Measurements from ENCODE around the gene DHRSX. TPM values are rescaled to one million over a fixed set of nuclear protein-coding genes. Genes with fewer than 3 reads are reported as not detected.
"Not testable (repeated sequence)": the region's sequence is repeated elsewhere in the genome, so short reads cannot be mapped to it uniquely, and the experiment has no call there.

The DHRSX gene
- total and polyA plus RNA-seq, 7 experiments from 2014 or later, result 15.0 to 26.2 (median 17.6) TPM

DNA sequence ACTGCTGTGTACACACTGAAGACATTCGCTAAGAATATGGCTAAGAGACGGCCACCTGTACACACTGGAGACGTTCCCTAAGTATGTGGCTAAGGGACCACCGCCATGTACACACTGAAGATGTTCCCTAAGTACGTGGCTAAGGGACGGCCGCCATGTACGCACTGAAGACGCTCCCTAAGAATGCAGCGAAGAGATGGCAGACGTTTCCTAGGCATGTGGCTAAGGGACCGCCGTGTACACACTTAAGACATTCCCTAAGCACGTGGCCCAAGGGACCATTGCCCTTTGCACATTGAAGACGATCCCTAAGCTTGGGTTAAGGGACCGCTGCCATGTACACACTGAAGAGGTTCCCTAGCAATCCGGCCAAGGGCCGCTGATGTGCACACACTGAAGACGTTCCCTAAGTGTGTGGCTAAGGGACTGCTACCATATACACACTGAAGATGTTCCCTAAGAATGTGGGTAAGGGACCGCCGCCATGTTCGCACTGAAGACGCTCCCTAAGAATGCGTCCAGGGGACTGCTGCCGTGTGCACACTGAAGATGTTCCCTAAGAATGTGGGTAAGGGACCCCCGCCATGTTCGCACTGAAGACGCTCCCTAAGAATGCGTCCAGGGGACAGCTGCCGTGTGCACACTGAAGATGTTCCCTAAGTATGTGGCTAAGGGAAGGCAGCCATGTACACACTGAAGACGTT lies 36.7 kb downstream of the DHRSX start:
- H3K9me3 ChIP-seq (ENCODE audit: control insufficient read depth in 2 of 3, low read length in 3 of 3), result no peaks in the 10 kb centered on the region
- H3K9me3 Mint-ChIP-seq, result peaks cover 0 to 4% (median 0%) of the 10 kb centered on the region in 11 donors
- intact Hi-C loops (cut with micrococcal nuclease), result no loop called here
- no peak for ATAC-seq
- no peak overlapping the region for H3K4me3 Mint-ChIP-seq
- H3K4me1 Mint-ChIP-seq, result peaks cover 0 to 37% (median 11%) of the 10 kb centered on the region in 7 donors
- no peak for DNase-seq
- no peak overlapping the region for H3K27ac Mint-ChIP-seq
- H3K4me3 ChIP-seq (ENCODE audit: low read length), result no peak overlapping the region
- CTCF ChIA-PET, result no interaction called here
- no peaks in the 10 kb centered on the region for H3K4me1 ChIP-seq (ENCODE audit: control insufficient read depth in 2 of 2, insufficient read depth in 2 of 2, low read length in 2 of 2)
- H3K36me3 ChIP-seq (ENCODE audit: control insufficient read depth in 2 of 3, insufficient read depth in 3 of 3, low read length in 3 of 3), result no peaks in the 10 kb centered on the region
- no peaks in the 10 kb centered on the region for H3K27me3 ChIP-seq (ENCODE audit: control insufficient read depth in 2 of 2, insufficient read depth in 2 of 2, low read length in 2 of 2)
- no peaks in the 10 kb centered on the region for H3K27me3 Mint-ChIP-seq
- H3K36me3 Mint-ChIP-seq, result peaks cover 0 to 24% (median 5%) of the 10 kb centered on the region in 5 donors
- POLR2A ChIA-PET, result no interaction called here
- H3K27ac ChIP-seq (ENCODE audit: low read depth, low read length), result no peak overlapping the region

DNA sequence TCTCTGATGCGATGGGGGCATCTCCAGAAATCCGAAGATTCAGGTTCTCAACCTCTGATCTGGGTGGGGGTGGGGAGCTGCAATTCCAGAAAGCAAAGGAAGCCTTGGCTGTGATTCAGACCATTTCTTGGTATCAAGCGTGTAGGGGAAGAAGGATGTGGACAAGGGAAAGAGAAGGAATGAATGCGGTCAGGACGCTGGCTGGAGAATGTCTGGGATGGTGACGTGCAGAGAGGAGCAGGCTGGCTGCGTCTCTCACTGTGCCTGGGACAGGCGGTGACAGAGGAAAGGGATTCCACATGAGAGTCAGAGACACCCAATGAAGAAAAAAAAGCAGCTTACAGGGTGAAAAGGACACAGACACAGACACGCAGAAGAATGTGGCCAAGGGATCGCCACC lies 37.3 kb downstream of the DHRSX start:
- POLR2A ChIA-PET; H3K9me3 Mint-ChIP-seq; H3K27ac ChIP-seq (ENCODE audit: low read depth, low read length); H3K4me1 ChIP-seq (ENCODE audit: control insufficient read depth in 2 of 2, insufficient read depth in 2 of 2, low read length in 2 of 2); DNase-seq; ATAC-seq; H3K27me3 ChIP-seq (ENCODE audit: control insufficient read depth in 2 of 2, insufficient read depth in 2 of 2, low read length in 2 of 2); CTCF ChIA-PET; H3K4me3 Mint-ChIP-seq; H3K36me3 ChIP-seq (ENCODE audit: control insufficient read depth in 2 of 3, insufficient read depth in 3 of 3, low read length in 3 of 3); H3K9me3 ChIP-seq (ENCODE audit: control insufficient read depth in 2 of 3, low read length in 3 of 3); intact Hi-C loops (cut with micrococcal nuclease); H3K27me3 Mint-ChIP-seq; H3K4me3 ChIP-seq (ENCODE audit: low read length): not testable (repeated sequence)
- Mint-ChIP-seq H3K36me3 (peaks cover under 1 to 23% (median 7%) of the 10 kb centered on the region in 5 donors), H3K27ac (peak overlapping the region in 2 of 9 donors; percentile 8 to 14), H3K4me1 (peaks cover 0 to 32% (median 11%) of the 10 kb centered on the region in 7 donors)

DNA sequence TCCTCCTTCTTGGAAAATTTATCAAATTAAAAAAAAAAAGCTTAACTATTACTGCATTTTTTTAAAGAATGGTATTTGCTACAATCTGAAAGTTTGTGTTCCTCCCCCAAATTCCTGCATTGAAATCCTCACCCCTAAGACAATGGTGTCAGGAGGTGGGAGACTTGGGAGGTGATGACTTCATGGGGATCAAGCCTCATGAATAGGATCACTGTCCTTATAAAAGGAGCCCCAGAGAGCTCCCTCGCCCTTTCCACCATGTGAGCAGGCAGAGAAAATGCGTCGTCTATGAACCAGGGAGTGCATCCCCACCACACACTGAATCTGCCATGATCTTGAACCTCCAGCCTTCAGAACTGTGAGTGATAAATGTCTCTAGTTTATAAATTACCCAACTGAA lies 38.0 kb downstream of the DHRSX start:
- ChIA-PET CTCF (no interaction called here), POLR2A (no interaction called here)
- Mint-ChIP-seq H3K4me3 (no peak overlapping the region), H3K36me3 (peaks cover 4 to 21% (median 11%) of the 10 kb centered on the region in 5 donors), H3K27me3 (no peaks in the 10 kb centered on the region), H3K27ac (no peak overlapping the region), H3K4me1 (peaks cover 0 to 26% (median 7%) of the 10 kb centered on the region in 7 donors), H3K9me3 (peaks cover 0 to 5% (median 4%) of the 10 kb centered on the region in 11 donors)
- Histone ChIP-seq H3K4me3 (ENCODE audit: low read length) (no peak overlapping the region), H3K27me3 (ENCODE audit: control insufficient read depth in 2 of 2, insufficient read depth in 2 of 2, low read length in 2 of 2) (no peaks in the 10 kb centered on the region), H3K4me1 (ENCODE audit: control insufficient read depth in 2 of 2, insufficient read depth in 2 of 2, low read length in 2 of 2) (no peaks in the 10 kb centered on the region), H3K27ac (ENCODE audit: low read depth, low read length) (no peak overlapping the region), H3K9me3 (ENCODE audit: control insufficient read depth in 2 of 3, low read length in 3 of 3) (no peaks in the 10 kb centered on the region), H3K36me3 (ENCODE audit: control insufficient read depth in 2 of 3, insufficient read depth in 3 of 3, low read length in 3 of 3) (no peaks in the 10 kb centered on the region)
- DNase-seq, result no peak
- ATAC-seq, result no peak
- intact Hi-C loops (cut with micrococcal nuclease), result no loop called here

DNA sequence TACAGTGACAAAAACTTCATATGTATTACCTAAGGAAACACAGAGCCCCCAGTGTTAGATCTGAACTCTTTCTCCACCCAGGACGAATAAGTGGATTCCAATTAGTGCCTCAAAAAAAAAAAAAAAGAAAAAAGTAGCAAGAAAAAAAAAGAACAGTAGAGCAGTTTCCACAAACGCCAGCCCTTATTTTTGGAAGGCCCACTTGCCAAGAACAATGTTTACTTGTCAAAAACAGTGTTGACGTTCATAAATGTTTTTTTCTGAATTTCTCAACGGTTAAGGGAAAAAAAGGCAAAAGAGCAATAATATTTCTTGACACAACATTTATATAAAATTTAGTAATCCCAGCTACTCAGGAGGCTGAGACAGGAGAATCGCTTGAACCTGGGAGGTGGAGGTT lies 38.7 kb downstream of the DHRSX start:
- Mint-ChIP-seq H3K9me3 (peaks cover 0 to 9% (median 4%) of the 10 kb centered on the region in 11 donors), H3K36me3 (peaks cover 4 to 23% (median 12%) of the 10 kb centered on the region in 5 donors), H3K27ac (no peak overlapping the region), H3K4me1 (peaks cover 0 to 21% (median 6%) of the 10 kb centered on the region in 7 donors), H3K27me3 (no peaks in the 10 kb centered on the region), H3K4me3 (no peak overlapping the region)
- Histone ChIP-seq H3K36me3 (ENCODE audit: control insufficient read depth in 2 of 3, insufficient read depth in 3 of 3, low read length in 3 of 3) (no peaks in the 10 kb centered on the region), H3K4me1 (ENCODE audit: control insufficient read depth in 2 of 2, insufficient read depth in 2 of 2, low read length in 2 of 2) (no peaks in the 10 kb centered on the region), H3K27ac (ENCODE audit: low read depth, low read length) (no peak overlapping the region), H3K4me3 (ENCODE audit: low read length) (no peak overlapping the region), H3K27me3 (ENCODE audit: control insufficient read depth in 2 of 2, insufficient read depth in 2 of 2, low read length in 2 of 2) (no peaks in the 10 kb centered on the region), H3K9me3 (ENCODE audit: control insufficient read depth in 2 of 3, low read length in 3 of 3) (no peaks in the 10 kb centered on the region)
- DNase-seq (no peak), ATAC-seq (no peak)
- POLR2A ChIA-PET, result no interaction called here
- CTCF ChIA-PET, result no interaction called here
- intact Hi-C loops (cut with micrococcal nuclease), result no loop called here

DNA sequence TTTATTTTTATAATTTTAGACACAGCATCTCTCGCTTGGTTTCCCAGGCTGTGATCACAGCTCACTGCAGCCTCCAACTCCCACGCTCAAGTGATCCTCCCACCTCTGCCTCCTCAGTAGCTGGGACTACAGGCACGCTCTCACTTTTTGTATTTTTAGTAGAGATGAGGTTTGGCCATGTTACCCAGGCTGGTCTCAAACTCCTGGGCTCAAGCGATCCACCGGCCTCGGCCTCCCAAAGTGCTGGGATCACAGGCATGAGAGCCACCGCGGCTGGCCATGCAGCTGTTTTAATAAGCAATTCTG lies 39.1 kb downstream of the DHRSX start:
- Histone ChIP-seq H3K9me3 (ENCODE audit: control insufficient read depth in 2 of 3, low read length in 3 of 3) (no peaks in the 10 kb centered on the region), H3K4me1 (ENCODE audit: control insufficient read depth in 2 of 2, insufficient read depth in 2 of 2, low read length in 2 of 2) (no peaks in the 10 kb centered on the region), H3K27me3 (ENCODE audit: control insufficient read depth in 2 of 2, insufficient read depth in 2 of 2, low read length in 2 of 2) (no peaks in the 10 kb centered on the region), H3K27ac (ENCODE audit: low read depth, low read length) (no peak overlapping the region), H3K4me3 (ENCODE audit: low read length) (no peak overlapping the region), H3K36me3 (ENCODE audit: control insufficient read depth in 2 of 3, insufficient read depth in 3 of 3, low read length in 3 of 3) (no peaks in the 10 kb centered on the region)
- ChIA-PET CTCF (no interaction called here), POLR2A (no interaction called here)
- Mint-ChIP-seq H3K4me1 (peaks cover 0 to 23% (median 7%) of the 10 kb centered on the region in 7 donors), H3K27me3 (no peaks in the 10 kb centered on the region), H3K27ac (no peak overlapping the region), H3K9me3 (peaks cover 0 to 9% (median 4%) of the 10 kb centered on the region in 11 donors), H3K36me3 (peaks cover 4 to 27% (median 16%) of the 10 kb centered on the region in 5 donors), H3K4me3 (no peak overlapping the region)
- DNase-seq (no peak), ATAC-seq (no peak)
- intact Hi-C loops (cut with micrococcal nuclease), result no loop called here

DNA sequence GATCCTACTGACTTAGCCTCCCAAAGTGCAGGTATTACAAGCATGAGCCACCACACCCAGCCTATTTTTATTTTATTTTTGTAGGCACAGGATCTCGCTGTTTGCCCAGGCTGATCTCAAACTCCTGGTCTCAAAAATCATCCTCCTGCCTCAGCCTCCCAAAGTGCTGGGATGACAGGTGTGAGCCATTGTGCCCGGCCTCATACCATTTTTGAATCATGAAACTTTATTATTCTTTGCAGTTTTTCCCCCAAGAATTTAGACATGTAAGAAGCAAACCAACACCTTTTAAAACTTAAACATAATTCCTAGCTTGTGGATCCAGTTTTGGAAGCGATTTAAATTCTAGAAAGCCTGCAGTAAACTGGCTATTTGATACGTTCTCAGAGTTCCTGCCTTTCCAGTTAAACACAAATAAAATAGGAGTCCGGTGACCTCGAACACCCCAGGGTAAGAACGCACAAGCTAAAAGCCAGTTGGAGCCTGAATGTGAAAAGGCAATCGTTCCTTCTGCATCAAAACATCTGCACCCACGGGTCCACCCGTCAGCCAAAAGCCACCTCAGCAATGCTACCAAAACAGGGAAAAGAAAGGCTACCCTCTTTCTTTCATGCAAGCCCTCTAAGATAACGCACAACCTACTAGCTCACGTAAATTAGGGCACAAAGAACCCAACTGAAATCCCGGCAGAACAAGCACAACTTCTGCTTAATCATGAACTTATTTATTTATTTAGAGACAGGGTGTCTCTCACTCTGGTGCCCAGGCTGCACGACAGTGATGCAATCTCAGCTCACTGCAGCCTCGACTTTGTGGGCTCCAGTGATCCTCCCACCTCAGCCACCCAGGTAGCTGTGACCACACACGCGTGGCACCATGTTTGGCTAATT lies 39.7 kb downstream of the DHRSX start:
- H3K27me3 ChIP-seq (ENCODE audit: control insufficient read depth in 2 of 2, insufficient read depth in 2 of 2, low read length in 2 of 2); H3K4me1 ChIP-seq (ENCODE audit: control insufficient read depth in 2 of 2, insufficient read depth in 2 of 2, low read length in 2 of 2); H3K4me3 Mint-ChIP-seq; H3K27ac ChIP-seq (ENCODE audit: low read depth, low read length); H3K27ac Mint-ChIP-seq; intact Hi-C loops (cut with micrococcal nuclease); CTCF ChIA-PET; H3K4me3 ChIP-seq (ENCODE audit: low read length); H3K9me3 ChIP-seq (ENCODE audit: control insufficient read depth in 2 of 3, low read length in 3 of 3); H3K27me3 Mint-ChIP-seq; H3K36me3 ChIP-seq (ENCODE audit: control insufficient read depth in 2 of 3, insufficient read depth in 3 of 3, low read length in 3 of 3); ATAC-seq; H3K9me3 Mint-ChIP-seq; DNase-seq; POLR2A ChIA-PET: not testable (repeated sequence)
- peaks cover 4 to 29% (median 17%) of the 10 kb centered on the region in 5 donors for H3K36me3 Mint-ChIP-seq
- peaks cover 0 to 25% (median 7%) of the 10 kb centered on the region in 7 donors for H3K4me1 Mint-ChIP-seq

All from naive thymus-derived CD4-positive, alpha-beta T cell (primary cell).